A673 (cell line): Measurements from ENCODE around the gene HIVEP1. TPM values are rescaled to one million over a fixed set of nuclear protein-coding genes. Genes with fewer than 3 reads are reported as not detected.

ENCODE experiments used
- BruUV-seq: library from RNA; stranded (reverse); fragments of 400-500 nt; replicated peaks from 2 replicates; lab custom pipeline; 2021; lab: Mats Ljungman, UMichigan
- CTCF ChIA-PET: fragments of 300-600 bp; sonication (Branson Sonifier 250); formaldehyde crosslinking; loops from one replicate; lab custom pipeline; 2022; ENCODE audit warnings: antibody characterized with exemption; lab: Charles Lee
- POLR2A ChIA-PET: fragments of 300-600 bp; sonication (Branson Sonifier 250); formaldehyde crosslinking; loops from one replicate; lab custom pipeline; 2022; ENCODE audit warnings: antibody characterized with exemption; ENCODE audit not compliant: low non-redundant PET; lab: Charles Lee
- DNase-seq: peaks from one replicate; pipeline ENCODE4 v3.0.0-alpha.2; 2015; ENCODE audit warnings: low spot score
- H3K27ac ChIP-seq: fragments of 200-600 bp; sonication (generic); 2 replicates; pipeline ENCODE4 v1.5.1; 2016; ENCODE audit warnings: mixed run types, low read depth, mild to moderate bottlenecking, mixed read lengths, antibody characterized with exemption, low read length; ENCODE audit not compliant: poor library complexity, severe bottlenecking
- H3K27me3 ChIP-seq: fragments of 200-600 bp; sonication (generic); replicated peaks from 2 replicates; pipeline ENCODE4 v1.6.1; 2017; ENCODE audit warnings: mixed run types, low read depth, mild to moderate bottlenecking, mixed read lengths, antibody characterized with exemption, low read length; ENCODE audit not compliant: insufficient read depth, poor library complexity
- H3K36me3 ChIP-seq: fragments of 200-600 bp; sonication (generic); 2 replicates; pipeline ENCODE4 v1.6.1; 2016; ENCODE audit warnings: mixed run types, mild to moderate bottlenecking, mixed read lengths, antibody characterized with exemption, low read length; ENCODE audit not compliant: insufficient read depth, poor library complexity, severe bottlenecking
- H3K4me1 ChIP-seq: fragments of 200-600 bp; sonication (generic); 2 replicates; pipeline ENCODE4 v1.6.1; 2017; ENCODE audit warnings: mixed run types, mild to moderate bottlenecking, mixed read lengths, antibody characterized with exemption, low read length; ENCODE audit not compliant: insufficient read depth, poor library complexity, severe bottlenecking
- H3K4me3 ChIP-seq: fragments of 200-600 bp; sonication (generic); 2 replicates; pipeline ENCODE4 v1.5.1; 2016; ENCODE audit warnings: low read depth, mixed run types, mild to moderate bottlenecking, mixed read lengths, low read length; ENCODE audit not compliant: poor library complexity, severe bottlenecking
- H3K9me3 ChIP-seq: fragments of 200-600 bp; sonication (generic); 2 replicates; pipeline ENCODE4 v1.6.1; 2016; ENCODE audit warnings: mixed run types, low read depth, mild to moderate bottlenecking, mixed read lengths, antibody characterized with exemption, low read length; ENCODE audit not compliant: poor library complexity, severe bottlenecking
- EZH2 ChIP-seq: fragments of 200-600 bp; sonication (generic); IDR thresholded peaks from 2 replicates; pipeline ENCODE4 v1.6.1; 2017; ENCODE audit warnings: borderline replicate concordance, low read depth, mild to moderate bottlenecking, mixed read lengths, antibody characterized with exemption, low read length; ENCODE audit not compliant: poor library complexity, severe bottlenecking
- intact Hi-C: fragments of 100-400 bp; cut with micrococcal nuclease; formaldehyde crosslinking; loops from one replicate; pipeline ENCODE4 v1.10.0; 2022; ENCODE audit not compliant: unreplicated experiment
- total RNA-seq: library from RNA; stranded (reverse); gene quantifications from 2 replicates; pipeline ENCODE4 v1.2.3, GENCODE V29; 2021
- TF ChIP-seq, protein P1 (sequence below): fragments of 300-800, 200-600 bp; sonication (generic); conservative IDR thresholded peaks from 2 replicates; pipeline ENCODE4 v1.5.1; 2017; ENCODE audit warnings: low read depth, mild to moderate bottlenecking, antibody characterized with exemption, low read length, moderate library complexity, mixed read lengths

HIVEP1 gene
- total RNA-seq, 1 experiment from 2014 or later: 21.5 TPM

GRCh38 chr6:12129523-12129922 is 117.4 kb downstream of the HIVEP1 start:
- H3K27me3 ChIP-seq: no peaks in the 10 kb centered on the region
- H3K9me3 ChIP-seq: no peaks in the 10 kb centered on the region
- intact Hi-C loops: no loop called here
- no peak overlapping the region for H3K27ac ChIP-seq
- no peaks in the 10 kb centered on the region for H3K4me1 ChIP-seq
- H3K36me3 ChIP-seq: no peaks in the 10 kb centered on the region
- no peak for DNase-seq
- TF ChIP-seq, protein P1, sequence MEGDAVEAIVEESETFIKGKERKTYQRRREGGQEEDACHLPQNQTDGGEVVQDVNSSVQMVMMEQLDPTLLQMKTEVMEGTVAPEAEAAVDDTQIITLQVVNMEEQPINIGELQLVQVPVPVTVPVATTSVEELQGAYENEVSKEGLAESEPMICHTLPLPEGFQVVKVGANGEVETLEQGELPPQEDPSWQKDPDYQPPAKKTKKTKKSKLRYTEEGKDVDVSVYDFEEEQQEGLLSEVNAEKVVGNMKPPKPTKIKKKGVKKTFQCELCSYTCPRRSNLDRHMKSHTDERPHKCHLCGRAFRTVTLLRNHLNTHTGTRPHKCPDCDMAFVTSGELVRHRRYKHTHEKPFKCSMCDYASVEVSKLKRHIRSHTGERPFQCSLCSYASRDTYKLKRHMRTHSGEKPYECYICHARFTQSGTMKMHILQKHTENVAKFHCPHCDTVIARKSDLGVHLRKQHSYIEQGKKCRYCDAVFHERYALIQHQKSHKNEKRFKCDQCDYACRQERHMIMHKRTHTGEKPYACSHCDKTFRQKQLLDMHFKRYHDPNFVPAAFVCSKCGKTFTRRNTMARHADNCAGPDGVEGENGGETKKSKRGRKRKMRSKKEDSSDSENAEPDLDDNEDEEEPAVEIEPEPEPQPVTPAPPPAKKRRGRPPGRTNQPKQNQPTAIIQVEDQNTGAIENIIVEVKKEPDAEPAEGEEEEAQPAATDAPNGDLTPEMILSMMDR: no peak
- TF ChIP-seq EZH2: no peak
- POLR2A ChIA-PET: no interaction called here
- CTCF ChIA-PET: no interaction called here
- no TSS peak for BruUV-seq
- H3K4me3 ChIP-seq: no peak overlapping the region

DNA sequence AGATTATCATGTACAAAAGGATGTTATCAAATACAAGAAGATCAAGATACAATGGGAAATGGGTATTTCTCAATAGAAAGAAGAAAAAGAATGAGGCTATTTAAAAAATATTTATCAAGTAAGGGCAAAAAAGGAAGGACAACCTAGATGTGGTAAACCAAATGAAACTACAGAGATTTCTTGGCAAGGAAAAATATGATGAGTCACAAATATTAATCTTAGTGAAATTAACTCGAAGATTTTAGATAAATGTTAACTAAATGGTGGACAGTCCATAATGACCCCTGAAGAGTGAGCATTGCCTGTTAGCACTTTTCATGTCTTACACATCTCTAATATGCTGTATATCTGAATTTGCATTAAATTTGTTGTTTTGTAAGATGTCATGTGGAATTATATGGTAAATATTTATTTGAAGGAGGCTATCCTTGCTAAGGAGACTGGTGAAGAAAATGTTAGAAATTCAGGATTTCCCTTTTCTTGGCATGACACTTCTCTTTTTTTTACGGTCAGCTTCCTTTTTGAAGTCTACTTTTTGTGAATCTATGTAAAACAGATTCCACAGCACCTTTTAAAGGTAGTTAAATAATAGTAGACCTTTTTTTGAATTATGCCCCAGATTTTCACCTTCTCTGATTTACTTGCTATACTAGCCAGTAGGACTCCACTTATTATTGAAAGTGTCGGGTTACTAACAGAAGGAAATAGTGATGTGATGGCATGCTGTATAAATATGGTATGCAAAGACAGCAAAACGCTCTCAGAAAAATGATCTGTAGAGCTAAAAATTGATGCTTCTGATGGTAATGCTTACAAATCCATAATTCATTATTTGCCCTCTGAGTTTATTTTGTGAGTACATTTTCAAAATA is 120.5 kb downstream of the HIVEP1 start:
- no TSS peak for BruUV-seq
- no peak for DNase-seq
- CTCF ChIA-PET: no interaction called here

DNA sequence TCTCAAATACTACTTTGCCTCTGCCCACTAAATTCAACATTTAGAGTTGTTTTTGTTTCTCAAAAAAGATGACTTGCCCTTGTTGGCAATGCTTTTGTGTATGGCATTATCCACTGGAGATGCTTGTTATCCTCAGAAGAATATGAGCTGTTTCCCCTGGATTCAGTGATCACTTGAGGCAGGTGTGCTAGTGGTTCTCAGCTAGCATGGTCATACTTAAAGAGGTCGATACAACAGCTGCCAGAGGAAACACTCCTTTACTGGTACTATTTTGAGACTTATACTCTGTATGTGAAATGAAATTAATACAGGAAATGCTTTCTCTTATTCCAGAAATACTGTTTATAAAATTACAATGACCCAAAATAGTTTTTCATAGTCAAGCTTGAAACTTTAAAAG is 122.5 kb downstream of the HIVEP1 start:
- POLR2A ChIA-PET: no interaction called here
- CTCF ChIA-PET: no interaction called here
- peaks cover 12% of the 10 kb centered on the region for H3K4me1 ChIP-seq

More for the DNA sequence above, 120.5 kb downstream of the HIVEP1 start:
- no peak for TF ChIP-seq EZH2
- H3K4me1 ChIP-seq: peaks cover 7% of the 10 kb centered on the region
- POLR2A ChIA-PET: no interaction called here
- intact Hi-C loops: no loop called here
- H3K9me3 ChIP-seq: no peaks in the 10 kb centered on the region
- no peak overlapping the region for H3K4me3 ChIP-seq
- no peaks in the 10 kb centered on the region for H3K27me3 ChIP-seq
- no peak overlapping the region for H3K27ac ChIP-seq
- H3K36me3 ChIP-seq: no peaks in the 10 kb centered on the region

More for the DNA sequence above, 122.5 kb downstream of the HIVEP1 start:
- no TSS peak for BruUV-seq
- intact Hi-C loops: no loop called here
- Histone ChIP-seq H3K4me3 (no peak overlapping the region), H3K27ac (no peak overlapping the region), H3K9me3 (no peaks in the 10 kb centered on the region), H3K27me3 (no peaks in the 10 kb centered on the region), H3K36me3 (no peaks in the 10 kb centered on the region)
- DNase-seq: no peak
- TF ChIP-seq EZH2: no peak
- TF ChIP-seq, protein P1: no peak
